Measurements from ENCODE around the gene LRRFIP1. TPM values are rescaled to one million over a fixed set of nuclear protein-coding genes. Genes with fewer than 3 reads are reported as not detected.
"Not testable (repeated sequence)": the region's sequence is repeated elsewhere in the genome, so short reads cannot be mapped to it uniquely, and the experiment has no call there.

The LRRFIP1 gene
- total RNA-seq, 1 experiment from 2014 or later, result 61.5 TPM

GRCh38 chr2:237593596-237594320, 33.6 kb upstream of the LRRFIP1 start:
- H3K36me3 ChIP-seq, result no peaks in the 10 kb centered on the region
- DNase-seq, result no peak
- peaks cover 46% of the 10 kb centered on the region for H3K4me1 ChIP-seq
- H3K9me3 ChIP-seq (replicated peaks), result no peaks in the 10 kb centered on the region
- no peaks in the 10 kb centered on the region for H3K27me3 ChIP-seq
- no peak overlapping the region for H3K4me3 ChIP-seq
- H3K27ac ChIP-seq, result no peak overlapping the region

GRCh38 chr2:237594514-237594871, 32.9 kb upstream of the LRRFIP1 start:
- H3K27ac ChIP-seq, result no peak overlapping the region
- no peaks in the 10 kb centered on the region for H3K36me3 ChIP-seq
- H3K4me1 ChIP-seq, result peaks cover 44% of the 10 kb centered on the region
- no peaks in the 10 kb centered on the region for H3K9me3 ChIP-seq (replicated peaks)
- no peaks in the 10 kb centered on the region for H3K27me3 ChIP-seq
- DNase-seq, result peak in 1 of 2 experiments; percentile 60
- no peak overlapping the region for H3K4me3 ChIP-seq

GRCh38 chr2:237595829-237596519, 31.4 kb upstream of the LRRFIP1 start:
- not testable (repeated sequence) for DNase-seq; H3K36me3 ChIP-seq; H3K27me3 ChIP-seq; H3K27ac ChIP-seq; H3K4me3 ChIP-seq; H3K9me3 ChIP-seq (replicated peaks)
- H3K4me1 ChIP-seq, result peaks cover 49% of the 10 kb centered on the region

- Histone ChIP-seq H3K4me3 (no peak overlapping the region), H3K9me3 (replicated peaks) (no peaks in the 10 kb centered on the region), H3K27ac (no peak overlapping the region), H3K36me3 (no peaks in the 10 kb centered on the region), H3K27me3 (no peaks in the 10 kb centered on the region), H3K4me1 (peaks cover 51% of the 10 kb centered on the region)
- DNase-seq, result peak; percentile 65 to 77
These were observed 30.7 kb upstream of the LRRFIP1 start for GRCh38 chr2:237596520-237597195.

- Histone ChIP-seq H3K9me3 (replicated peaks) (no peaks in the 10 kb centered on the region), H3K4me1 (peaks cover 51% of the 10 kb centered on the region), H3K27me3 (no peaks in the 10 kb centered on the region), H3K36me3 (no peaks in the 10 kb centered on the region), H3K27ac (no peak overlapping the region), H3K4me3 (no peak overlapping the region)
- DNase-seq, result no peak
These were observed 29.9 kb upstream of the LRRFIP1 start for GRCh38 chr2:237597196-237598145.

DNA sequence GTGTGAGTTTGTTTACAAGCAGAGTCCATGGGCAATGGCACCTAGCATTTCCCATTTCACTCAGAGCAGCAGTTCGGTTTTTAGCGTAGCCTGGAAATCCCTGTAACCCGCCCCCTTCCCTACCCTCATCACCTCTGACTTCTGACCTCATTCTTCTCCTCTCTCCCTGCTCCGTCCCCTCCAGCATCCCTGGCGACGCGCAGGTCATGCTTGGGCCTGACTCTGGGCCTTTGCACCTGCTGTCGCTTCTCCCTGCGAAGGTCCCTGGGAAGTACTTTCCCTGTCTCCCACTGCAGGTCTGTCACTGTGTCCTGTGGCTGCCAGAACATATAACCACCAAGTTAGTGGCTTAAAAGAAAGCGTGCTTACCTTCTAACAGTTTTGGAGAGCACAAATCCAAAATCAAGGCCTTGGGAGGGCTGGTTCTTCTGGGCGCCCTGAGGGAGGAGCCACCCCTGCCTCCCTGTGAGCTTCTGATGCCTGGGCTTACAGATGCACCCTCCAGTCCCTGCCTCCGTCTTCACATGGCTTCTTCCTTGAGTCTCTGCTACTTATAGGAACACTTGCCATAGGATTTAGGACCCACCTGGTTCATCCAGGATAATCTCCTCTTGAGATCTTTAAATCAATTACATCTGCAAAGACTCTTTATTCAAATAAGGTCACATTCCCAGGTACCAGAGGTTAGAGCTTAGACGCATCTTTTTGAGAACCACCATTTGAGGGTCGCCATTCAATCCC, 28.7 kb upstream of the LRRFIP1 start:
- Histone ChIP-seq H3K4me3 (no peak overlapping the region), H3K4me1 (peaks cover 56% of the 10 kb centered on the region), H3K27me3 (no peaks in the 10 kb centered on the region), H3K9me3 (replicated peaks) (no peaks in the 10 kb centered on the region), H3K27ac (no peak overlapping the region), H3K36me3 (no peaks in the 10 kb centered on the region)
- no peak for DNase-seq

GRCh38 chr2:237599465-237600110, 27.8 kb upstream of the LRRFIP1 start:
- H3K27me3 ChIP-seq, result no peaks in the 10 kb centered on the region
- H3K4me1 ChIP-seq, result peaks cover 54% of the 10 kb centered on the region
- H3K9me3 ChIP-seq (replicated peaks), result no peaks in the 10 kb centered on the region
- H3K4me3 ChIP-seq, result peak overlapping the region; percentile 25
- H3K27ac ChIP-seq, result peak overlapping the region; percentile 44
- H3K36me3 ChIP-seq, result no peaks in the 10 kb centered on the region
- DNase-seq, result no peak

- Histone ChIP-seq H3K4me3 (peak overlapping the region; percentile 25), H3K27me3 (no peaks in the 10 kb centered on the region), H3K9me3 (replicated peaks) (no peaks in the 10 kb centered on the region), H3K36me3 (no peaks in the 10 kb centered on the region), H3K4me1 (peaks cover 47% of the 10 kb centered on the region), H3K27ac (peak overlapping the region; percentile 44)
- peak; percentile 80 to 83 for DNase-seq
These were observed 27.1 kb upstream of the LRRFIP1 start for GRCh38 chr2:237600205-237600846.

DNA sequence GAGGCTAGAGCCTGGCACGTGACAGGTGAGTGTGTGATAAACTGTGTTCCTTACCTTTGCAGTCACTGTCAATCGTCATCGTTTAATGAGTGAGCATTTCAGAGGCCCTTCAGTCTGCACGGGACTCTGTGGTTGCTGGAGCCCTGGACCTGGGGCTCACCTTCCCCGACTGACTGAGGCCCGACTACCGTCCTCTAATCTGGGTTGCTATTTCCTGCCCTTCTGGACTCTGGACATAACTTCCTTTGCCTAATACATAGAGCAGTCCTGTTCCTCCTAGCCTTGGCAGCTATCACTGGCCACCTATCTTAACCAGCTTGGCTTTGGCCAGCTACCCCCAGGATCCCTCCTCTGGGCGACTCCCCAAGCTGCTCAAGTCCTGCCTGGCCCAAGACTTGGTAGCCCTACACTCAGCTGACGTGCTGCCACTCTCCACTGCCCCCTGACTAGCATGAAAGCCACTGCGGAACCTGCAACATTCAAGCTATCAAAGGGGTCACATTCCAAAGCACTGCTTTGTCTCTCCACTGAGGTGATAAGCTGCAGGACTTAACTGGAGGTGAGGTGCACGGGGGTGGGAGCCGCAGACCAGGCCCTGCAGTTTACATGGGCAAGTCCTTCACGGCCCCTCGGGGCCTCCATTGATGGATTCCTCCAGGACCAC, 25.8 kb upstream of the LRRFIP1 start:
- Histone ChIP-seq H3K27me3 (no peaks in the 10 kb centered on the region), H3K9me3 (replicated peaks) (no peaks in the 10 kb centered on the region), H3K27ac (no peak overlapping the region), H3K36me3 (no peaks in the 10 kb centered on the region), H3K4me3 (no peak overlapping the region), H3K4me1 (peaks cover 45% of the 10 kb centered on the region)
- DNase-seq, result no peak

GRCh38 chr2:237602409-237602808, 25.0 kb upstream of the LRRFIP1 start:
- Histone ChIP-seq H3K4me1 (peaks cover 44% of the 10 kb centered on the region), H3K36me3 (no peaks in the 10 kb centered on the region), H3K4me3 (no peak overlapping the region), H3K27me3 (no peaks in the 10 kb centered on the region), H3K9me3 (replicated peaks) (no peaks in the 10 kb centered on the region), H3K27ac (no peak overlapping the region)
- DNase-seq, result no peak

GRCh38 chr2:237603049-237603717, 24.2 kb upstream of the LRRFIP1 start:
- H3K27ac ChIP-seq, result peak overlapping the region; percentile 4; the same call in 1 of the 2 replicates
- no peak overlapping the region for H3K4me3 ChIP-seq

GRCh38 chr2:237603718-237604362, 23.5 kb upstream of the LRRFIP1 start:
- H3K9me3 ChIP-seq (replicated peaks), result no peaks in the 10 kb centered on the region
- H3K4me1 ChIP-seq, result peaks cover 41% of the 10 kb centered on the region
- no peaks in the 10 kb centered on the region for H3K27me3 ChIP-seq
- H3K36me3 ChIP-seq, result no peaks in the 10 kb centered on the region
- H3K4me3 ChIP-seq, result peak overlapping the region; percentile 27
- peak overlapping the region; percentile 4; the same call in 1 of the 2 replicates for H3K27ac ChIP-seq
- peak; percentile 42 to 61 for DNase-seq

More at GRCh38 chr2:237603049-237603717, 24.2 kb upstream of the LRRFIP1 start:
- Histone ChIP-seq H3K9me3 (replicated peaks) (no peaks in the 10 kb centered on the region), H3K4me1 (peaks cover 44% of the 10 kb centered on the region), H3K36me3 (no peaks in the 10 kb centered on the region), H3K27me3 (no peaks in the 10 kb centered on the region)
- no peak for DNase-seq

All from SJCRH30 (cell line).